IPS-18a (cell line): Measurements from ENCODE around the gene MVD.
A peak's percentile ranks its signal among the peaks of the same experiment; 100 is the strongest.

Experiments used
- H3K27ac ChIP-seq: one replicate; pipeline ENCODE4 v1.5.1; 2013; ENCODE audit warnings: low read length
- H3K27me3 ChIP-seq: one replicate; pipeline ENCODE4 v1.6.1; 2013; ENCODE audit warnings: mild to moderate bottlenecking, low read length; ENCODE audit not compliant: control insufficient read depth, insufficient read depth
- H3K36me3 ChIP-seq: one replicate; pipeline ENCODE4 v1.6.1; 2013; ENCODE audit warnings: low read depth, low read length; ENCODE audit not compliant: control insufficient read depth
- H3K4me1 ChIP-seq: one replicate; pipeline ENCODE4 v1.6.1; 2013; ENCODE audit warnings: low read depth, low read length; ENCODE audit not compliant: control insufficient read depth
- H3K4me3 ChIP-seq: one replicate; pipeline ENCODE4 v1.5.1; 2013; ENCODE audit warnings: low read length
- H3K9ac ChIP-seq: one replicate; pipeline ENCODE4 v1.6.1; 2013; ENCODE audit warnings: mild to moderate bottlenecking, low read length, moderate library complexity
- H3K9me3 ChIP-seq: one replicate; pipeline ENCODE4 v1.6.1; 2013; ENCODE audit warnings: low read depth, low read length; ENCODE audit not compliant: control insufficient read depth

MVD gene

DNA sequence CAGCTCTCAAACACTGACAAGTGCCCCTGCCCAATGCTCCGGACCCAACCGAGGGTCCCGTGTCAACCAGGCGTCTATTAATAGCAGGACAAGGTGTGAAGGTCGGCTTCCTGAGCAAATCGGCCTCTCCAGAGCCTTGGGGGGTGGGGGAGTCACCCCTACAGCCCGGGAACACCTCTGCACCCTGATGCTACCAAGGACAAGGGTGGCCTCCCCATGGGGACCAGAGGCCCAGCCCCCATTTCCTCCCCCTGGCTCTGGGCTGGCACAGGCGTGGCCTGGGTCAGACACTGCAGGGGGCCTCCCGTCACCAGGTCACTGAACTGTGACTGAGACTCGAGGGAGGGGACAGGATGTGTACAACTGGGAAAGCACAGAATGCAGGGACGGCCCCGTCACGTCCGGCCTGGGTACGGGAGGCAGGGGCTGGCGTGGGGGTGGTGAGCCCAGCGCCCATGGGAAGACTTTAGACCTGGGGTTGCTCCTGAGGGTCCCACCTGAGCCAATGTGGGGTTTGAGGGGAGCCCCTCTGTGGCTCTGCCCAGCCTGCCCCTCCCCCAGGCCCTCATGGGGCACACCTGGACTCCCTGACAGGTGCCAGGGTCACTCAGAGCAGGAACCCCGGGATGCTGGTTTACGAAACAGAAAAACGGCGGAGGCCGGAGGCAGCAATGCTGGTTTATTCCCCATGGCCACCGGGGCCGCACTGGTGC is 11.5 kb downstream of the MVD start:
- H3K9ac ChIP-seq = peak overlapping the region; percentile 76
- H3K27me3 ChIP-seq = no peaks in the 10 kb centered on the region
- peaks cover 4% of the 10 kb centered on the region for H3K4me1 ChIP-seq
- H3K27ac ChIP-seq = no peak overlapping the region
- H3K36me3 ChIP-seq = peaks cover 10% of the 10 kb centered on the region
- peak overlapping the region; percentile 90 for H3K4me3 ChIP-seq
- H3K9me3 ChIP-seq = no peaks in the 10 kb centered on the region

DNA sequence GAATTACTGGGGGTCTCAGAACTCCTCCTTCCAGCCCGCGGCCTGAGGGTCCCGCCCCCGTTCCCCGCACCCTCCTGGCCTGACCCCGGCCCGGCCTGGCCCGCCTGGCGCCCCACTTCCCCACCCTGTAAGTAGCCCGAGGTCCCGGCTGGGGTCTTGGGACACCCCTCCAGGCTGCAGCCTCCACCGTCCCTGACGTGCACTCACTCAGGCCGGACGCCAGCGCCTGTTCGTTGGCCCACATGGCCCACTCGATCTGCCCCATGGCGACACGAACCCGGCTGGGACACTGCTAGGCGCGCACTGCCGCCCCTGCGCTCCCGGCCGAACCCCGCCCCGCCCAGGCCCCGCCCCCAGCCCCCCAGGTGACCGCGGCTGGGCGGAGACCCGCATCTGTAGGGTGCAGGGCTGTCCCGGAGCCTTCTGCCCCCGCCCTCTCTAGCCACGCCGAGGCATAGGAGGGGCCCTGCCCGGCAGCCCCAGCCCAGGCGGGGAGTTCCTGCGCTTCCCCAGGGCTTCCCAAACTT is 12.1 kb downstream of the MVD start, which contains the start of gene CYBA:
Gene CYBA (minus strand): TSS at position 305 of the 527 bp plus-strand sequence. CDS start 40 bp downstream, at position 265.
- Histone ChIP-seq H3K4me1 (peaks cover 4% of the 10 kb centered on the region), H3K27me3 (no peaks in the 10 kb centered on the region), H3K36me3 (peaks cover 7% of the 10 kb centered on the region), H3K9me3 (no peaks in the 10 kb centered on the region), H3K27ac (no peak within 1 kb of the TSS), H3K4me3 (peak within 1 kb of the TSS; percentile 90), H3K9ac (peak within 1 kb of the TSS; percentile 76)

DNA sequence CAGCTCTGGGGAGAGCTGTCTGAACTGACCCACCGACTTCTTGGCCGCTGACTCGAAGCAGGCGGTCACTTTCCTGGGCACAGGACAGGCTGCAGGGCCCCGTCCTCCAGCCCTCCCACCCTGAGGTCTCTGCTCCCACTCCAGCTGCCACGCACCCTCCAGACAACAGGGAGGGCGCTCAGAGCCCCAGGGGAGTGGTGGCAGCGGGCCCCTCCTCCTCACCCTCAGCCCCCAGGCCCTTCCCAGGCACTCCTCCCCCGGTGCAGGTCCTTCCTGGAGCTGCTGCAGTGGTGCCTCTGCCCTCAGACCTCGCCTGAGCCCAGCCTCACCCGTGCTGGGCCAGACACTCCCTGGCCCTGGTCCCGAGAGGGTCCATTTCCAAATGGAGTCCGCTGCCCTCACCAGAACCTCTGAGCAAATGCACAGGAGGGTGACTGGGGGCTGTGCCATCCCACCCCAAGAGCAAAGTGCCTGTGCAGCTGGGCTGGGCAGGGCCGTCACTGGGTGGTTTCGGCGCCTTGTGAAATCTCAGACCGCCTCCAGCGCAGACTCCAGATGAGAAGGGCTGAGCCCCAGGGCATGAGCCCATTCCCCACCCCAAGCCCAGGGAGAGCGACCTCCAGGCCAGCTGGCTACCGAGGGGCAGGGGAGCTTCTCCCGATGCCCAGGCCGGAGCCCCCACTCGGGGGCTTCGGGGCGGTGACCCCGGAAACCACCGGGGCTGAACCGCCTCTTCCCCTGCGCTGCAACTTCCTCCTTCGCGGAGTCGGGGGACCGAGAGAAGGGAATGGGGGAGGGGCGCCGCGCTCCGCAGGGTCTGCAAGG is 12.8 kb downstream of the MVD start:
- Histone ChIP-seq H3K27ac (no peak overlapping the region), H3K9ac (peak overlapping the region; percentile 76), H3K27me3 (no peaks in the 10 kb centered on the region), H3K9me3 (no peaks in the 10 kb centered on the region), H3K4me1 (peaks cover 4% of the 10 kb centered on the region), H3K4me3 (peak overlapping the region; percentile 90), H3K36me3 (peaks cover 3% of the 10 kb centered on the region)

DNA sequence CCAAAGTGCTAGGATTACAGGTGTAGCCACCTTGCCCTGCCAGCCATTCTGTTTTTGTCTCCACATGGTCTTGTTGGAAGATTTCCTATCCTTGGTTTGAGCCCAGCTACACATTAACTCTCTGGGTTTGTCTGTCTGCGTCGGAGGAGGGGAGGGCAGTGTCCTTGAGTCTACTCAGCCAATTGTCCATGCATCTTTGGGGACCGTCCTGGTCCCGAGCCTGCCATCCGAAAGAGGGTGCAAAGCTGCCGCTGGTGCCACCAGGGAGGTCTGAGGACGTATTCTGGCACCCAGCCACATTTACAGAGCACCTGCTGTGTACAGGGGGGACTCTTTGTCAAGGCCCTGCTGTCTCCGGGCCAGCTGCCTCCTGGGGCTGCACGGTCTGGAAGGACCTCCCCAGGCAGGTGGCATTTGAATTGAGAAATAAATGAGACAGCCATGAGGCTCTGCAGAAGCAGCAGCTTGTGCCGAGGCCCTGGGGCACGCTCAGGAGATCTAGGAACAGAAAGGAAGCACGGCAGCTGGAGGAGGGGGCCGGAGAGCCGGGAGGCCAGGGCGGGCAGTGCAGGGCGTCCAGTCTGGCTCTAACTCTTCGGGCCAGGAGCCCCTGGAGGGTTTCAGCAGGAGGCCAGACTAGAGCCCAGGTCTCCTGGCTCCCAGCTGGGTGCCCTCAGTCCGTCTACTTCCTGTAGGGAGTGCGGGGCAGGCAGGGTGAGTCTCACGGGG is 13.5 kb downstream of the MVD start:
- Histone ChIP-seq H3K4me1 (peaks cover 4% of the 10 kb centered on the region), H3K27me3 (no peaks in the 10 kb centered on the region), H3K9me3 (no peaks in the 10 kb centered on the region), H3K9ac (no peak overlapping the region), H3K36me3 (no peaks in the 10 kb centered on the region), H3K27ac (no peak overlapping the region), H3K4me3 (peak overlapping the region; percentile 90)

- H3K9ac ChIP-seq = no peak overlapping the region
- no peaks in the 10 kb centered on the region for H3K9me3 ChIP-seq
- H3K27me3 ChIP-seq = no peaks in the 10 kb centered on the region
- H3K27ac ChIP-seq = no peak overlapping the region
- H3K36me3 ChIP-seq = no peaks in the 10 kb centered on the region
- H3K4me1 ChIP-seq = peaks cover 4% of the 10 kb centered on the region
- H3K4me3 ChIP-seq = no peak overlapping the region
Measured at GRCh38 chr16:88647178-88648070, 15.5 kb downstream of the MVD start.

GRCh38 chr16:88646345-88647034 is 16.4 kb downstream of the MVD start:
- Histone ChIP-seq H3K4me1 (peaks cover 4% of the 10 kb centered on the region), H3K27me3 (no peaks in the 10 kb centered on the region), H3K9ac (no peak overlapping the region), H3K27ac (no peak overlapping the region), H3K9me3 (no peaks in the 10 kb centered on the region), H3K4me3 (no peak overlapping the region), H3K36me3 (no peaks in the 10 kb centered on the region)

- Histone ChIP-seq H3K9ac (no peak overlapping the region), H3K4me3 (no peak overlapping the region), H3K4me1 (no peaks in the 10 kb centered on the region), H3K9me3 (no peaks in the 10 kb centered on the region), H3K27ac (no peak overlapping the region), H3K36me3 (no peaks in the 10 kb centered on the region), H3K27me3 (no peaks in the 10 kb centered on the region)
Measured at GRCh38 chr16:88645941-88646340, 16.9 kb downstream of the MVD start.

- Histone ChIP-seq H3K9ac (no peak overlapping the region), H3K27me3 (peaks cover 2% of the 10 kb centered on the region), H3K36me3 (no peaks in the 10 kb centered on the region), H3K9me3 (no peaks in the 10 kb centered on the region), H3K4me1 (no peaks in the 10 kb centered on the region), H3K4me3 (no peak overlapping the region), H3K27ac (no peak overlapping the region)
Measured at GRCh38 chr16:88645455-88645854, 17.4 kb downstream of the MVD start.

- no peak overlapping the region for H3K4me3 ChIP-seq
- H3K9me3 ChIP-seq = no peaks in the 10 kb centered on the region
- H3K27me3 ChIP-seq = peaks cover 6% of the 10 kb centered on the region
- H3K4me1 ChIP-seq = peaks cover 11% of the 10 kb centered on the region
- no peak overlapping the region for H3K9ac ChIP-seq
- H3K27ac ChIP-seq = no peak overlapping the region
- H3K36me3 ChIP-seq = no peaks in the 10 kb centered on the region
Measured at GRCh38 chr16:88643644-88643932, 19.3 kb downstream of the MVD start.

DNA sequence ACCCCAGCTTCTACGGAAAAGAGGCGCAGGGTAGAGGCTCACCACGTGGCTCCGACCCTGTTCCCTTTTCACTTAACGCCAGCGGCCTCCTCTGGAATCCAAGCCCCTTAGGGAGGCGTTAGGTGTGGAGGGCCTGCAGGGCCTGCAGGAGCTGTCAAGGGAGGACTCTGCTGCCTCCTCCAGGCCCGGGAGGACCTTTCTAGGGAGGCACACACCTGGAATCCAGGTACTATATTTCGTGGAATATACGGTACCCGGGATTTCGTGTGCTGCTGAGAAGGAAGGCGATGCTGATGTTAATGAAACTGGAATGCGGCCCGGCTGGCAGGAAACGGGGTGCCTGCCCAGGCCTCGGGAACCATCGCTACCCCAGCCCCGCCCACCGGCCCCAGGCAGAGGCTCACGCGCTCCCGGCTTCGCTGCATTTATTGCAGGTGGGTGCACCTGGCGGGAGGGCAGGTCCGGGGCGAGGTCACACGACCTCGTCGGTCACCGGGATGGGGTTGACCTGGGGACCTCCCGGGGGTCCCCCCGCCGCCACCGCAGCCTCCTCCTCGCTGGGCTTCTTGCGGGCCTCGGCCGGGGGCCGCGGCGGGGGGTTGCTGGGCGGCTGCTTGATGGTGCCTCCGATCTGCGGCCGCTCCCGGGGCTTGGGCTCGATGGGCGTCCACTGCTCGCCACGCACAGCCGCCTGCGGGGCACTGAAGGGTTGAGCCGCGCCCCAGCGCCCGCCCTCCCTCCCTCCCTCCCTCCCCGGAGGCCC is 19.8 kb downstream of the MVD start:
- Histone ChIP-seq H3K4me3 (no peak overlapping the region), H3K27ac (no peak overlapping the region), H3K9ac (no peak overlapping the region), H3K36me3 (no peaks in the 10 kb centered on the region), H3K9me3 (no peaks in the 10 kb centered on the region), H3K27me3 (peaks cover 6% of the 10 kb centered on the region), H3K4me1 (peaks cover 12% of the 10 kb centered on the region)
